Measurements from ENCODE around the gene FANCD2OS. TPM values are rescaled to one million over a fixed set of nuclear protein-coding genes. Genes with fewer than 3 reads are reported as not detected.
A peak's percentile ranks its signal among the peaks of the same experiment; 100 is the strongest.

The FANCD2OS gene, protein sequence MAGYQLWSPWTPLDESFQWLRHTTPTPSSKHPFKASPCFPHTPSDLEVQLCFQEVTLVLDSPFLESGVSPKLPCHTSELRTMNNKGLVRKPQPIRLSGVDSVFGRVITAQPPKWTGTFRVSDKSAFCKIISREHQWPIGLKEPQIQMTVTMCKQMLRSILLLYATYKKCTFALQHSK
- not detected in 2 replicates for total RNA-seq
- not detected in 2 replicates for polyA plus RNA-seq
- polyA plus RNA-seq (2011; cell fraction: cytosol; rRNA removed) = not detected in 2 replicates
- polyA plus RNA-seq (2011; cell fraction: nucleus; rRNA removed) = not detected in 2 replicates
- polyA plus RNA-seq (2012) = not detected in 2 replicates
- not detected in 2 replicates for polyA minus RNA-seq
- not detected for polyA minus RNA-seq (2011; cell fraction: cytosol; rRNA and poly(A)+ RNA removed)
- not detected in 2 replicates for polyA minus RNA-seq (2011; cell fraction: nucleus; rRNA and poly(A)+ RNA removed)
- Bru-seq, nascent RNA = not detected
- BruChase-seq, experiment 1, labeled RNA remaining after a 6-hour chase = percentile 5 among the genes with signal in this experiment
- percentile 9 among the genes with signal in this experiment for BruChase-seq, experiment 2, labeled RNA remaining after a 2-hour chase
- long read RNA-seq, partial matches to known transcripts = 0 of 8 reads
- long read RNA-seq, other reads (novel, unspliced or antisense) = 8 of 8 reads

DNA sequence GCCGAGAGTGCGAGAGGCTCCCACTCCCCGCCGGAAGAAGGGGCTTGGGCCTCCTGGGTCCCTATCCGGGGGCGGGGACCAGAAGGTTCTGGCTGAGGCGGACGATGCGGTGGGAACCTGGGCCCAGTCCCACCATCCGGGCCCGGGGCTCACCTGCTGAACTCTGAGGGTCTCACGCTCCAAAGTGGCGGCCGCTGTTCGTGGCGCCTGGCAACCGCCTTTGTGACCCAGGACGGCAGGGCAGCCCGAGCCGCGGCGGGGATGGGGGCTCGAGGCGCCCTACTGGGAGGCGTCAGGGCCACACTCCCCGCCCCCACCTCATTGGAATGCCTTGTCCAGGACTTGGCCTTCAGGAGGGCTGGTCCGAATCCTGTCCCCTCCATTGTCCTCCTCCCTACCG lies at the start of gene FANCD2OS:
Gene FANCD2OS (minus strand): TSS at position 165 of the 400 bp plus-strand sequence. CDS start 3,481 bp downstream, outside the sequence.
- POLR2A ChIA-PET = no interaction called here
- FAIRE-seq = no peak

More for the DNA sequence above, at the start of gene FANCD2OS:
- Histone ChIP-seq H3K9me3 (replicated peaks; ENCODE audit: control insufficient read depth, insufficient read depth, low read length) (no peaks in the 10 kb centered on the region), H4K20me1 (replicated peaks; ENCODE audit: control insufficient read depth, extremely low read depth, insufficient read depth, low read length) (no peaks in the 10 kb centered on the region), H3K9ac (replicated peaks; ENCODE audit: extremely low read depth, insufficient read depth, low read length) (no peak within 1 kb of the TSS), H2AFZ (ENCODE audit: low read depth, low read length) (no peak within 1 kb of the TSS), H3K9me1 (replicated peaks; ENCODE audit: control insufficient read depth, extremely low read depth, insufficient read depth, low read length) (no peaks in the 10 kb centered on the region), H3K4me1 (ENCODE audit: control insufficient read depth, extremely low read depth, insufficient read depth, low read length) (no peaks in the 10 kb centered on the region), H3K27ac (ENCODE audit: insufficient read depth, low read depth, low read length) (no peak within 1 kb of the TSS), H3K36me3 (ENCODE audit: control insufficient read depth in 2 of 2, extremely low read depth in 1 of 2, insufficient read depth in 2 of 2, low read length in 2 of 2) (no peaks in the 10 kb centered on the region), H3K27me3 (ENCODE audit: control insufficient read depth in 2 of 2, insufficient read depth in 2 of 2, low read length in 2 of 2) (no peaks in the 10 kb centered on the region), H3K4me2 (ENCODE audit: insufficient read depth, low read length) (no peak within 1 kb of the TSS), H3K79me2 (ENCODE audit: control insufficient read depth, insufficient read depth, low read length) (no peaks in the 10 kb centered on the region), H3K4me3 (replicated peaks in 1 of 3; ENCODE audit: insufficient read depth in 1 of 3, low read depth in 1 of 3, low read length in 3 of 3) (no peak within 1 kb of the TSS)
- intact Hi-C loops (cut with micrococcal nuclease) = no loop called here
- TF ChIP-seq GATA2 (IDR thresholded peaks at IDR 0.05; ENCODE audit: insufficient read depth, insufficient read length, low read depth, low read length) (no peak), POLR2A (IDR thresholded peaks at IDR 0.05; ENCODE audit: low read depth, low read length) (no peak)
- TF ChIP-seq, protein P1, sequence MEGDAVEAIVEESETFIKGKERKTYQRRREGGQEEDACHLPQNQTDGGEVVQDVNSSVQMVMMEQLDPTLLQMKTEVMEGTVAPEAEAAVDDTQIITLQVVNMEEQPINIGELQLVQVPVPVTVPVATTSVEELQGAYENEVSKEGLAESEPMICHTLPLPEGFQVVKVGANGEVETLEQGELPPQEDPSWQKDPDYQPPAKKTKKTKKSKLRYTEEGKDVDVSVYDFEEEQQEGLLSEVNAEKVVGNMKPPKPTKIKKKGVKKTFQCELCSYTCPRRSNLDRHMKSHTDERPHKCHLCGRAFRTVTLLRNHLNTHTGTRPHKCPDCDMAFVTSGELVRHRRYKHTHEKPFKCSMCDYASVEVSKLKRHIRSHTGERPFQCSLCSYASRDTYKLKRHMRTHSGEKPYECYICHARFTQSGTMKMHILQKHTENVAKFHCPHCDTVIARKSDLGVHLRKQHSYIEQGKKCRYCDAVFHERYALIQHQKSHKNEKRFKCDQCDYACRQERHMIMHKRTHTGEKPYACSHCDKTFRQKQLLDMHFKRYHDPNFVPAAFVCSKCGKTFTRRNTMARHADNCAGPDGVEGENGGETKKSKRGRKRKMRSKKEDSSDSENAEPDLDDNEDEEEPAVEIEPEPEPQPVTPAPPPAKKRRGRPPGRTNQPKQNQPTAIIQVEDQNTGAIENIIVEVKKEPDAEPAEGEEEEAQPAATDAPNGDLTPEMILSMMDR (IDR thresholded peaks at IDR 0.05; ENCODE audit: extremely low read depth in 1 of 2, insufficient read depth in 1 of 2, low read depth in 1 of 2, low read length in 2 of 2) = no peak
- no peak for DNase-seq (ENCODE audit: low read depth, low spot score)
- dilution Hi-C loops (cut with MboI; ENCODE audit: extremely low pct_ligation_motif_present, low sequenced_read_pairs) = no loop called here
- BruUV-seq (replicated peaks) = no TSS peak
- CTCF ChIA-PET = no interaction called here
